OCI-LY7 (cell line): ENCODE results near the gene CRTC1. TPM values are rescaled to one million over a fixed set of nuclear protein-coding genes. Genes with fewer than 3 reads are reported as not detected.

Experiments
- BruUV-seq: library from RNA; stranded (reverse); fragments of 400-500 nt; replicated peaks from 2 replicates; lab custom pipeline; 2021; lab: Mats Ljungman, UMichigan
- CTCF ChIA-PET: fragments of 300-600 bp; sonication (Branson Sonifier 250); formaldehyde crosslinking; loops from one replicate; lab custom pipeline; 2022; ENCODE audit warnings: antibody characterized with exemption; ENCODE audit not compliant: unreplicated experiment; lab: Charles Lee
- POLR2A ChIA-PET: fragments of 300-600 bp; sonication (Branson Sonifier 250); formaldehyde crosslinking; loops from one replicate; lab custom pipeline; 2022; ENCODE audit warnings: antibody characterized with exemption; lab: Charles Lee
- DNase-seq: peaks from one replicate; pipeline ENCODE4 v3.0.0-alpha.2; 2015; ENCODE audit warnings: low spot score
- H2AFZ ChIP-seq: fragments of 200-600 bp; sonication (generic), shearing (Covaris generic); 2 replicates; pipeline ENCODE4 v1.6.1; 2014; ENCODE audit warnings: mild to moderate bottlenecking, antibody characterized with exemption, low read length, moderate library complexity
- H3K27ac ChIP-seq: fragments of 200-600 bp; sonication (generic); 2 replicates; pipeline ENCODE4 v1.5.1; 2014; ENCODE audit warnings: mixed run types, low read depth, mild to moderate bottlenecking, moderate library complexity, low read length, inconsistent platforms; ENCODE audit not compliant: poor library complexity, severe bottlenecking
- H3K36me3 ChIP-seq: fragments of 200-600 bp; sonication (generic); 2 replicates; pipeline ENCODE4 v1.6.1; 2014; ENCODE audit warnings: mild to moderate bottlenecking, antibody characterized with exemption, low read length, moderate library complexity, mixed read lengths; ENCODE audit not compliant: insufficient read depth
- H3K4me1 ChIP-seq: fragments of 200-600 bp; sonication (generic); 2 replicates; pipeline ENCODE4 v1.5.1; 2014; ENCODE audit warnings: mild to moderate bottlenecking, low read length; ENCODE audit not compliant: insufficient read depth, poor library complexity, severe bottlenecking
- H3K4me2 ChIP-seq: fragments of 200-600 bp; sonication (generic); 2 replicates; pipeline ENCODE4 v1.6.1; 2014; ENCODE audit warnings: mild to moderate bottlenecking, low read length
- H3K4me3 ChIP-seq: fragments of 200-600 bp; sonication (generic); 2 replicates; pipeline ENCODE4 v1.5.1; 2014; ENCODE audit warnings: mild to moderate bottlenecking, low read depth, low read length; ENCODE audit not compliant: poor library complexity, severe bottlenecking
- H3K79me2 ChIP-seq: fragments of 200-600 bp; sonication (generic); 2 replicates; pipeline ENCODE4 v1.6.1; 2016; ENCODE audit warnings: low read depth, mild to moderate bottlenecking, low read length, moderate library complexity, mixed read lengths; ENCODE audit not compliant: insufficient read depth
- H3K9me2 ChIP-seq: fragments of 200-600 bp; sonication (generic); 2 replicates; pipeline ENCODE4 v1.6.1; 2016; ENCODE audit warnings: mild to moderate bottlenecking, low read length, mixed read lengths; ENCODE audit not compliant: insufficient read depth
- H3K9me3 ChIP-seq: fragments of 200-600 bp; sonication (generic); 2 replicates; pipeline ENCODE4 v1.6.1; 2014; ENCODE audit warnings: mild to moderate bottlenecking, mixed run types, low read length, mixed read lengths
- H4K20me1 ChIP-seq: fragments of 200-600 bp; sonication (generic); 2 replicates; pipeline ENCODE4 v1.6.1; 2014; ENCODE audit warnings: mild to moderate bottlenecking, antibody characterized with exemption, low read length, moderate library complexity, mixed read lengths; ENCODE audit not compliant: insufficient read depth
- EZH2phosphoT487 ChIP-seq: fragments of 200-600 bp; sonication (generic); IDR thresholded peaks from 2 replicates; pipeline ENCODE4 v1.6.1; 2018; ENCODE audit warnings: low read depth, borderline replicate concordance, mild to moderate bottlenecking, mixed run types, antibody characterized with exemption, low read length, moderate library complexity, mixed read lengths
- intact Hi-C: fragments of 100-400 bp; cut with micrococcal nuclease; formaldehyde crosslinking; loops from one replicate; pipeline ENCODE4 v1.10.0; 2022; ENCODE audit not compliant: unreplicated experiment
- total RNA-seq, 2 experiments: library from RNA; depleted of rRNA in 1 of 2; stranded (reverse); fragments of >200 nt in 1 of 2; shearing (Covaris generic) in 1 of 2; gene quantifications; 2 replicates each; pipeline ENCODE4 v1.2.3, GENCODE V29; 2014 to 2022
- TF ChIP-seq, protein P1 (sequence below): fragments of 200-600 bp; sonication (generic); conservative IDR thresholded peaks from 2 replicates; pipeline ENCODE4 v1.5.1; 2014; ENCODE audit warnings: mild to moderate bottlenecking, antibody characterized with exemption, low read length, moderate library complexity, mixed read lengths

Gene CRTC1
- total RNA-seq, 2 experiments from 2014 or later = 4.1 to 10.3 TPM

GRCh38 chr19:18649371-18650020 is 34.0 kb upstream of the CRTC1 start:
- no peaks in the 10 kb centered on the region for H3K9me3 ChIP-seq
- H3K4me1 ChIP-seq = no peaks in the 10 kb centered on the region
- H4K20me1 ChIP-seq = no peaks in the 10 kb centered on the region
- TF ChIP-seq EZH2phosphoT487 = no peak
- TF ChIP-seq, protein P1, sequence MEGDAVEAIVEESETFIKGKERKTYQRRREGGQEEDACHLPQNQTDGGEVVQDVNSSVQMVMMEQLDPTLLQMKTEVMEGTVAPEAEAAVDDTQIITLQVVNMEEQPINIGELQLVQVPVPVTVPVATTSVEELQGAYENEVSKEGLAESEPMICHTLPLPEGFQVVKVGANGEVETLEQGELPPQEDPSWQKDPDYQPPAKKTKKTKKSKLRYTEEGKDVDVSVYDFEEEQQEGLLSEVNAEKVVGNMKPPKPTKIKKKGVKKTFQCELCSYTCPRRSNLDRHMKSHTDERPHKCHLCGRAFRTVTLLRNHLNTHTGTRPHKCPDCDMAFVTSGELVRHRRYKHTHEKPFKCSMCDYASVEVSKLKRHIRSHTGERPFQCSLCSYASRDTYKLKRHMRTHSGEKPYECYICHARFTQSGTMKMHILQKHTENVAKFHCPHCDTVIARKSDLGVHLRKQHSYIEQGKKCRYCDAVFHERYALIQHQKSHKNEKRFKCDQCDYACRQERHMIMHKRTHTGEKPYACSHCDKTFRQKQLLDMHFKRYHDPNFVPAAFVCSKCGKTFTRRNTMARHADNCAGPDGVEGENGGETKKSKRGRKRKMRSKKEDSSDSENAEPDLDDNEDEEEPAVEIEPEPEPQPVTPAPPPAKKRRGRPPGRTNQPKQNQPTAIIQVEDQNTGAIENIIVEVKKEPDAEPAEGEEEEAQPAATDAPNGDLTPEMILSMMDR = no peak
- no peak overlapping the region for H3K4me2 ChIP-seq
- no peak overlapping the region for H3K27ac ChIP-seq
- no peaks in the 10 kb centered on the region for H3K79me2 ChIP-seq
- no peak overlapping the region for H3K4me3 ChIP-seq
- no TSS peak for BruUV-seq
- no peaks in the 10 kb centered on the region for H3K9me2 ChIP-seq
- no peak for DNase-seq
- CTCF ChIA-PET = no interaction called here
- H2AFZ ChIP-seq = no peak overlapping the region
- POLR2A ChIA-PET = no interaction called here
- intact Hi-C loops = no loop called here
- H3K36me3 ChIP-seq = no peaks in the 10 kb centered on the region

GRCh38 chr19:18650021-18650390 is 33.5 kb upstream of the CRTC1 start:
- Histone ChIP-seq H4K20me1 (no peaks in the 10 kb centered on the region), H3K27ac (no peak overlapping the region), H3K9me3 (no peaks in the 10 kb centered on the region), H3K36me3 (no peaks in the 10 kb centered on the region), H3K4me1 (no peaks in the 10 kb centered on the region), H3K79me2 (no peaks in the 10 kb centered on the region), H2AFZ (no peak overlapping the region), H3K4me2 (no peak overlapping the region), H3K9me2 (no peaks in the 10 kb centered on the region), H3K4me3 (no peak overlapping the region)
- TF ChIP-seq, protein P1 = no peak
- TF ChIP-seq EZH2phosphoT487 = no peak
- CTCF ChIA-PET = no interaction called here
- POLR2A ChIA-PET = no interaction called here
- intact Hi-C loops = no loop called here
- no TSS peak for BruUV-seq
- no peak for DNase-seq

DNA sequence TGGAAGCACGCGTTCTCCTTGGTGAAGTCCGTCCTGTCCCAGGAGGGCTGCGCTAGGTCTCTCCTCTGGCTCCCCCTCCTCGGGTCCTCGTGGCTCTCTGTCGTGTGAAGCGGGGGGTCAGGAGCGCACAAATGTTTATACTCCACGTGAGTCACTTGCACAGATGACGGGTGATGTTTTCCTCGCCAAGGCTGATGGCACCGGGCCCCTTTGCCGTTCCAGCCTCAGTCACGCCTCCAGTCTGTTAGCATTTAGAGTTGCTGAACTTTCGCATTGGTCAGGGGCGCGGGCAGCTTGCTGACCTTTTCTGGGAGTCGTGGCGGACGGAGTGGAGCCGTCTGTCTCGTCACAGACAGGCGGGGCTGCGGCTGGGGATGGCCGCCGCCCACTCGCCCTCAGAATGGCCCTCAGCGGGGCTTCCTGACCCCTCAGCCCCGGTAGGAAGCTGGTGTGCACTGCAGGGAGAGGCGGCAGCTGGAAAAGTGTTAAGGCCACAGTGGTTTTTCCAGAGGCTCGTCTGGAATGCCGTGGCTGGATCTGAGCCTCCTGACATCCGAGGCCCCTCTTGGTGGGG is 32.9 kb upstream of the CRTC1 start:
- Histone ChIP-seq H3K9me2 (no peaks in the 10 kb centered on the region), H2AFZ (no peak overlapping the region), H3K9me3 (no peaks in the 10 kb centered on the region), H3K4me2 (no peak overlapping the region), H3K79me2 (no peaks in the 10 kb centered on the region), H3K27ac (no peak overlapping the region), H4K20me1 (no peaks in the 10 kb centered on the region), H3K4me1 (no peaks in the 10 kb centered on the region), H3K4me3 (no peak overlapping the region), H3K36me3 (no peaks in the 10 kb centered on the region)
- no peak for DNase-seq
- TF ChIP-seq, protein P1 = no peak
- TF ChIP-seq EZH2phosphoT487 = no peak
- ChIA-PET CTCF (no interaction called here), POLR2A (no interaction called here)
- intact Hi-C loops = no loop called here
- BruUV-seq = no TSS peak
